ENCODE data around the gene ARHGAP19.

DNA sequence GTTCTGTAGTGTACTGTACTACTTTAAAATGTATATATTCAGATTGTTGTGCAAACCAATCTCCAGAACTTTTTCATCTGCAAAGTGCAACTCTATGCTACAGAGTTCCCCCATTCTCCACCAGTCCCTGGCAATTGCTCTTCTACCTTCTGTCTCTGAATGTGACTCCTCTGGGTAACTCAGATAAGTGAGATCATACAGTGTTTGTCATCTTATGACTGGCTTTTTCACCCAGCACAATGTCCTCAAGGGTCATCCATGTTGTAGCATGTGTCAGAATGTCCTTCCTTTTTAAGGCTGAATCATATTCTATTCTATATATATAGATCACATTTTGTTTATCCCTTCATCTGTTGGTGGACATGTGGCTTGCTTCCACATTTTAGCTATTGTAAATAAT is 117.5 kb downstream of the ARHGAP19 start:
- TF ChIP-seq, protein P1, sequence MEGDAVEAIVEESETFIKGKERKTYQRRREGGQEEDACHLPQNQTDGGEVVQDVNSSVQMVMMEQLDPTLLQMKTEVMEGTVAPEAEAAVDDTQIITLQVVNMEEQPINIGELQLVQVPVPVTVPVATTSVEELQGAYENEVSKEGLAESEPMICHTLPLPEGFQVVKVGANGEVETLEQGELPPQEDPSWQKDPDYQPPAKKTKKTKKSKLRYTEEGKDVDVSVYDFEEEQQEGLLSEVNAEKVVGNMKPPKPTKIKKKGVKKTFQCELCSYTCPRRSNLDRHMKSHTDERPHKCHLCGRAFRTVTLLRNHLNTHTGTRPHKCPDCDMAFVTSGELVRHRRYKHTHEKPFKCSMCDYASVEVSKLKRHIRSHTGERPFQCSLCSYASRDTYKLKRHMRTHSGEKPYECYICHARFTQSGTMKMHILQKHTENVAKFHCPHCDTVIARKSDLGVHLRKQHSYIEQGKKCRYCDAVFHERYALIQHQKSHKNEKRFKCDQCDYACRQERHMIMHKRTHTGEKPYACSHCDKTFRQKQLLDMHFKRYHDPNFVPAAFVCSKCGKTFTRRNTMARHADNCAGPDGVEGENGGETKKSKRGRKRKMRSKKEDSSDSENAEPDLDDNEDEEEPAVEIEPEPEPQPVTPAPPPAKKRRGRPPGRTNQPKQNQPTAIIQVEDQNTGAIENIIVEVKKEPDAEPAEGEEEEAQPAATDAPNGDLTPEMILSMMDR (IDR thresholded peaks at IDR 0.05) = no peak
- no peak for TF ChIP-seq POLR2A (IDR thresholded peaks at IDR 0.05)

Measured in thyroid gland (tissue), 4 donors.